GM18498 (cell line): ENCODE results near the gene SMIM24.
A peak's percentile ranks its signal among the peaks of the same experiment; 100 is the strongest.
"Not testable (repeated sequence)": the region's sequence is repeated elsewhere in the genome, so short reads cannot be mapped to it uniquely, and the experiment has no call there.

Experiments used
- ATAC-seq: cut with Tn5 transposase; IDR thresholded peaks from one replicate; pipeline ENCODE4 v1.9.1; 2021; ENCODE audit warnings: mild to moderate bottlenecking, moderate library complexity; ENCODE audit not compliant: unreplicated experiment

SMIM24 gene

GRCh38 chr19:3515891-3516422 is 35.6 kb upstream of the SMIM24 start:
- no peak for ATAC-seq

GRCh38 chr19:3514930-3515329 is 34.6 kb upstream of the SMIM24 start:
- ATAC-seq = no peak

GRCh38 chr19:3513229-3514140 is 33.2 kb upstream of the SMIM24 start:
- ATAC-seq = no peak

- ATAC-seq = no peak
Observed at GRCh38 chr19:3512562-3513228, 32.4 kb upstream of the SMIM24 start.

GRCh38 chr19:3511506-3512251 is 31.4 kb upstream of the SMIM24 start:
- no peak for ATAC-seq

GRCh38 chr19:3510727-3511126 is 30.4 kb upstream of the SMIM24 start:
- ATAC-seq = no peak

- no peak for ATAC-seq
Observed at GRCh38 chr19:3509566-3509989, 29.3 kb upstream of the SMIM24 start.

GRCh38 chr19:3508771-3509535 is 28.6 kb upstream of the SMIM24 start:
- no peak for ATAC-seq

- ATAC-seq = not testable (repeated sequence)
Observed at GRCh38 chr19:3508121-3508661, 27.9 kb upstream of the SMIM24 start.

- no peak for ATAC-seq
Observed at GRCh38 chr19:3507371-3508120, 27.2 kb upstream of the SMIM24 start.

- ATAC-seq = no peak
Observed at GRCh38 chr19:3506384-3507340, 26.3 kb upstream of the SMIM24 start.

- peak; percentile 89 for ATAC-seq
Observed at GRCh38 chr19:3505598-3506383, 25.5 kb upstream of the SMIM24 start, which contains the start of gene FZR1. FZR1 (plus strand) TSS chr19:3506311; CDS start chr19:3522990, 16,679 bp downstream.

- ATAC-seq = no peak
Observed at GRCh38 chr19:3504735-3505134, 24.4 kb upstream of the SMIM24 start.

GRCh38 chr19:3503036-3503572 is 22.8 kb upstream of the SMIM24 start:
- no peak for ATAC-seq

- no peak for ATAC-seq
Observed at GRCh38 chr19:3501780-3502179, 21.5 kb upstream of the SMIM24 start.

GRCh38 chr19:3500429-3501101 is 20.2 kb upstream of the SMIM24 start, which contains the start of gene DOHH:
DOHH (minus strand) TSS chr19:3500674; CDS start chr19:3496814, 3,860 bp downstream.
- peak; percentile 84 for ATAC-seq
